ENCODE data around the gene PARD3. TPM values are rescaled to one million over a fixed set of nuclear protein-coding genes. Genes with fewer than 3 reads are reported as not detected.
A peak's percentile ranks its signal among the peaks of the same experiment; 100 is the strongest.

The PARD3 gene
- total RNA-seq, 1 donor from 2014 or later, result 68.5 TPM

GRCh38 chr10:34547695-34548094 is 267.4 kb downstream of the PARD3 start:
- no peak for DNase-seq (ENCODE audit: low read depth)

- DNase-seq (ENCODE audit: low read depth), result no peak
These were observed 267.8 kb downstream of the PARD3 start for GRCh38 chr10:34547291-34547690.

- DNase-seq (ENCODE audit: low read depth), result no peak
These were observed 270.7 kb downstream of the PARD3 start for GRCh38 chr10:34544400-34544799.

GRCh38 chr10:34543716-34544115 is 271.4 kb downstream of the PARD3 start:
- DNase-seq (ENCODE audit: low read depth), result no peak

- no peak for DNase-seq (ENCODE audit: low read depth)
These were observed 274.6 kb downstream of the PARD3 start for GRCh38 chr10:34540492-34540891.

GRCh38 chr10:34539533-34540315 is 275.4 kb downstream of the PARD3 start:
- no peak for DNase-seq (ENCODE audit: low read depth)

GRCh38 chr10:34538281-34538829 is 276.7 kb downstream of the PARD3 start:
- no peak for DNase-seq (ENCODE audit: low read depth)

GRCh38 chr10:34537629-34538231 is 277.4 kb downstream of the PARD3 start:
- no peak for DNase-seq (ENCODE audit: low read depth)

- DNase-seq (ENCODE audit: low read depth), result no peak
These were observed 279.2 kb downstream of the PARD3 start for GRCh38 chr10:34535872-34536271.

GRCh38 chr10:34530778-34531177 is 284.3 kb downstream of the PARD3 start:
- DNase-seq (ENCODE audit: low read depth), result no peak

- peak; percentile 96 for DNase-seq (ENCODE audit: low read depth)
These were observed 286.8 kb downstream of the PARD3 start for GRCh38 chr10:34528320-34528719.

- peak; percentile 75 for DNase-seq (ENCODE audit: low read depth)
These were observed 288.1 kb downstream of the PARD3 start for GRCh38 chr10:34526758-34527730.

- peak; percentile 34 for DNase-seq (ENCODE audit: low read depth)
These were observed 288.9 kb downstream of the PARD3 start for GRCh38 chr10:34526186-34526585.

- DNase-seq (ENCODE audit: low read depth), result no peak
These were observed 290.6 kb downstream of the PARD3 start for GRCh38 chr10:34524369-34525091.

- peak; percentile 36 for DNase-seq (ENCODE audit: low read depth)
These were observed 291.9 kb downstream of the PARD3 start for GRCh38 chr10:34523017-34523767.

- no peak for DNase-seq (ENCODE audit: low read depth)
These were observed 292.6 kb downstream of the PARD3 start for GRCh38 chr10:34522546-34522945.

- DNase-seq (ENCODE audit: low read depth), result no peak
These were observed 294.6 kb downstream of the PARD3 start for GRCh38 chr10:34520510-34520909.

- DNase-seq (ENCODE audit: low read depth), result no peak
These were observed 295.0 kb downstream of the PARD3 start for GRCh38 chr10:34520084-34520483.

- no peak for DNase-seq (ENCODE audit: low read depth)
These were observed 300.8 kb downstream of the PARD3 start for GRCh38 chr10:34514290-34514689.

GRCh38 chr10:34513636-34514035 is 301.5 kb downstream of the PARD3 start:
- no peak for DNase-seq (ENCODE audit: low read depth)
